PC-3 (cell line): Measurements from ENCODE around the gene DRAP1. TPM values are rescaled to one million over a fixed set of nuclear protein-coding genes. Genes with fewer than 3 reads are reported as not detected.

Experiments
- ATAC-seq: fragments of 200-7000 bp; cut with Tn5 transposase; 2 replicates; pipeline ENCODE4 v1.9.1; 2020; ENCODE audit warnings: mild to moderate bottlenecking, moderate library complexity
- BruUV-seq: library from RNA; stranded (reverse); fragments of 400-500 nt; replicated peaks from 2 replicates; lab custom pipeline; 2021; lab: Mats Ljungman, UMichigan
- CTCF ChIA-PET: fragments of 300-600 bp; sonication (Branson Sonifier 250); formaldehyde crosslinking; loops from one replicate; lab custom pipeline; 2022; ENCODE audit warnings: antibody characterized with exemption; lab: Charles Lee
- POLR2A ChIA-PET: fragments of 300-600 bp; sonication (Branson Sonifier 250); formaldehyde crosslinking; loops from one replicate; lab custom pipeline; 2022; ENCODE audit warnings: antibody characterized with exemption; ENCODE audit not compliant: unreplicated experiment; lab: Charles Lee
- DNase-seq: peaks from one replicate; pipeline ENCODE4 v3.0.0-alpha.2; 2015
- H2AFZ ChIP-seq: fragments of 300-600 bp; sonication (generic); 2 replicates; pipeline ENCODE4 v1.6.0; 2016; ENCODE audit warnings: antibody characterized with exemption, low read length
- H3F3A ChIP-seq: fragments of 300-600 bp; sonication (generic); one replicate; pipeline ENCODE4 v1.6.0; 2017; ENCODE audit warnings: antibody characterized with exemption, low read length, control low read depth, mild to moderate bottlenecking; ENCODE audit not compliant: unreplicated experiment
- H3K27ac ChIP-seq: fragments of 300-600 bp; sonication (generic); 2 replicates; pipeline ENCODE4 v1.5.1; 2016; ENCODE audit warnings: mild to moderate bottlenecking, low read length
- H3K27me3 ChIP-seq: fragments of 300-600 bp; sonication (generic); 2 replicates; pipeline ENCODE4 v1.6.1; 2016; ENCODE audit warnings: low read length, mixed read lengths
- H3K36me3 ChIP-seq: fragments of 300-600 bp; sonication (generic); 2 replicates; pipeline ENCODE4 v1.6.1; 2016; ENCODE audit warnings: low read depth, mixed run types, low read length, mixed read lengths
- H3K4me1 ChIP-seq: fragments of 300-600 bp; sonication (generic); 2 replicates; pipeline ENCODE4 v1.5.1; 2016; ENCODE audit warnings: low read length; ENCODE audit not compliant: insufficient read depth
- H3K4me2 ChIP-seq: fragments of 300-600 bp; sonication (generic); 2 replicates; pipeline ENCODE4 v1.6.0; 2016; ENCODE audit warnings: low read length
- H3K4me3 ChIP-seq: fragments of 300-600 bp; sonication (generic); 2 replicates; pipeline ENCODE4 v1.5.1; 2016; ENCODE audit warnings: mild to moderate bottlenecking, low read length, mixed read lengths
- H3K79me2 ChIP-seq: fragments of 300-600 bp; sonication (generic); 2 replicates; pipeline ENCODE4 v1.6.1; 2017; ENCODE audit warnings: low read length, mixed read lengths
- H3K9ac ChIP-seq: fragments of 300-600 bp; sonication (generic); 2 replicates; pipeline ENCODE4 v1.6.0; 2016; ENCODE audit warnings: mild to moderate bottlenecking, low read length
- H3K9me2 ChIP-seq: fragments of 300-600 bp; sonication (generic); replicated peaks from 2 replicates; pipeline ENCODE4 v1.6.1; 2016; ENCODE audit warnings: mixed run types, low read length, mixed read lengths
- H3K9me3 ChIP-seq: fragments of 300-600 bp; sonication (generic); 2 replicates; pipeline ENCODE4 v1.6.1; 2016; ENCODE audit warnings: low read length, mixed read lengths
- H4K20me1 ChIP-seq: fragments of 300-600 bp; sonication (generic); 2 replicates; pipeline ENCODE4 v1.6.1; 2016; ENCODE audit warnings: low read length, mixed read lengths
- EZH2 ChIP-seq: fragments of 300-600 bp; sonication (generic); IDR thresholded peaks from one replicate; pipeline ENCODE4 v1.6.1; 2017; ENCODE audit warnings: antibody characterized with exemption, mild to moderate bottlenecking, low read length; ENCODE audit not compliant: unreplicated experiment
- EZH2phosphoT487 ChIP-seq: fragments of 300-600 bp; sonication (generic); IDR thresholded peaks from 2 replicates; pipeline ENCODE4 v1.6.1; 2018; ENCODE audit warnings: mild to moderate bottlenecking, antibody characterized with exemption, low read length, borderline replicate concordance
- intact Hi-C: fragments of 100-400 bp; cut with micrococcal nuclease; formaldehyde crosslinking; loops from 2 replicates; pipeline ENCODE4 v1.9.0; 2023
- total RNA-seq: library from RNA; depleted of rRNA; stranded (reverse); fragments of >200 nt; gene quantifications from 2 replicates; pipeline ENCODE4 v1.2.3, GENCODE V29; 2014
- TF ChIP-seq, protein P1 (sequence below): fragments of 300-600 bp; sonication (generic); conservative IDR thresholded peaks from 2 replicates; pipeline ENCODE4 v1.5.1; 2017; ENCODE audit warnings: antibody characterized with exemption, low read depth, mild to moderate bottlenecking, low read length

The DRAP1 gene
- total RNA-seq, 1 experiment from 2014 or later: 944 TPM

DNA sequence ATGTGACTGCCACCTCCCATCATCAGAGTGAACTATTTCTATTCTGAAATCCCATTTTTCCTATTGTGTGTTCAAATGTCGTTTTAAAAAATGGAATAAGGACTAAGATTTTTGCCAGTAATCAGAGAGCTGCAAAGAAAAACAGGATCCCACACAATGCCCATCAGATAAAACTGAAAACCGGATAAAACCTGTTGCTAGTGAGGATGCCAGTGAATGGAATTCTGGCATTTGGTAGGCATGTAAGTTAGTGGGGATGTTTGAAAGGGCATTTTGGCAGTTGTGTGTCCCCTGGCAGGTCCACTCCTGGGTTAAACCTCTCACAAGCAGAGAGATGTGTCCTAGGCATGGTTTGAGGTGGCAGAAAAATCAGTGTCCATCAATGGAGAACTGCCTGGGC, 6.2 kb downstream of the DRAP1 start:
- no peaks in the 10 kb centered on the region for H3K9me3 ChIP-seq
- no peak overlapping the region for H3K27ac ChIP-seq
- H3K36me3 ChIP-seq: peaks cover 17% of the 10 kb centered on the region; the same call in 1 of the 2 replicates
- H3K79me2 ChIP-seq: peaks cover 19% of the 10 kb centered on the region
- no peak overlapping the region for H3K4me2 ChIP-seq
- no peak overlapping the region for H2AFZ ChIP-seq
- no peak for DNase-seq
- intact Hi-C loops: no loop called here
- H3K27me3 ChIP-seq: no peaks in the 10 kb centered on the region
- ChIA-PET CTCF (interaction anchor here (0.6 kb wide), 1 partner anchor 29 kb away, joined by 5 read pairs; no protein-coding TSS in a partner anchor), POLR2A (no interaction called here)
- no peak overlapping the region for H3K4me3 ChIP-seq
- H4K20me1 ChIP-seq: 0 out of 2 replicates have a peak, but pooled peaks cover 6% of the 10 kb centered on the region
- H3F3A ChIP-seq: peaks cover 3% of the 10 kb centered on the region
- H3K9me2 ChIP-seq: no peaks in the 10 kb centered on the region
- BruUV-seq: no TSS peak
- ATAC-seq: no peak
- TF ChIP-seq, protein P1, sequence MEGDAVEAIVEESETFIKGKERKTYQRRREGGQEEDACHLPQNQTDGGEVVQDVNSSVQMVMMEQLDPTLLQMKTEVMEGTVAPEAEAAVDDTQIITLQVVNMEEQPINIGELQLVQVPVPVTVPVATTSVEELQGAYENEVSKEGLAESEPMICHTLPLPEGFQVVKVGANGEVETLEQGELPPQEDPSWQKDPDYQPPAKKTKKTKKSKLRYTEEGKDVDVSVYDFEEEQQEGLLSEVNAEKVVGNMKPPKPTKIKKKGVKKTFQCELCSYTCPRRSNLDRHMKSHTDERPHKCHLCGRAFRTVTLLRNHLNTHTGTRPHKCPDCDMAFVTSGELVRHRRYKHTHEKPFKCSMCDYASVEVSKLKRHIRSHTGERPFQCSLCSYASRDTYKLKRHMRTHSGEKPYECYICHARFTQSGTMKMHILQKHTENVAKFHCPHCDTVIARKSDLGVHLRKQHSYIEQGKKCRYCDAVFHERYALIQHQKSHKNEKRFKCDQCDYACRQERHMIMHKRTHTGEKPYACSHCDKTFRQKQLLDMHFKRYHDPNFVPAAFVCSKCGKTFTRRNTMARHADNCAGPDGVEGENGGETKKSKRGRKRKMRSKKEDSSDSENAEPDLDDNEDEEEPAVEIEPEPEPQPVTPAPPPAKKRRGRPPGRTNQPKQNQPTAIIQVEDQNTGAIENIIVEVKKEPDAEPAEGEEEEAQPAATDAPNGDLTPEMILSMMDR: no peak
- TF ChIP-seq EZH2 (no peak), EZH2phosphoT487 (no peak)
- H3K9ac ChIP-seq: no peak overlapping the region
- peaks cover 7% of the 10 kb centered on the region for H3K4me1 ChIP-seq

DNA sequence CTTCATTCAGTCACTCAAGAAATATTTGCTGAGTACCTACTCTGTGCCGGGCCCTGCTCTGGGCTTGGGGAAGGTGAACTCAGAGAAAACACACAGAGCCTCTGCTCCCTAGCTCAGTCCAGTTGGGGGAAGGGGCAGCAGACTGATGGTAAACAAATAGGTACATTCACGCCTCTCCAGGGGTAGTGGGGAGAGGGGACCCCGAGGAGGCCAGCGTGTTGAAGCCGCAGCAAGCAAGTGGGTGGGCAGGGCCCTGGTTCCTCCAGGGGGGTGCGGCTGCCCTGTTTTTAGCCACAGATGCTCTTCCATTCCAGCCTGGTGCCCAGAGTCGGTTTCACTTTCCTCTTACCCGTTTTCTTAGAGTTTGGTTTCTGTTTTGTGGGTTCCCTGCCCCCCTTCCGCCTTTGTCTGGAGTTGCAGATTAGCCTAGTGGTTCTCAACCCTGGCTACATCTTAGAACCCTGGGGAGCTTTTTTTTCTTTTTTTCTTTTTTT, 8.7 kb downstream of the DRAP1 start:
- Histone ChIP-seq H4K20me1 (no peaks in the 10 kb centered on the region), H3K9ac (no peak overlapping the region), H3K4me3 (no peak overlapping the region), H3K27me3 (no peaks in the 10 kb centered on the region), H3K27ac (no peak overlapping the region), H3K79me2 (no peaks in the 10 kb centered on the region), H3K4me2 (no peak overlapping the region), H2AFZ (no peak overlapping the region), H3K4me1 (no peaks in the 10 kb centered on the region), H3K9me2 (no peaks in the 10 kb centered on the region), H3K36me3 (peaks cover 5% of the 10 kb centered on the region; the same call in 1 of the 2 replicates), H3K9me3 (no peaks in the 10 kb centered on the region), H3F3A (no peaks in the 10 kb centered on the region)
- TF ChIP-seq, protein P1: no peak
- TF ChIP-seq EZH2phosphoT487 (no peak), EZH2 (no peak)
- no peak; the same call in 1 of the 2 replicates for ATAC-seq
- no TSS peak for BruUV-seq
- intact Hi-C loops: no loop called here
- DNase-seq: no peak
- POLR2A ChIA-PET: interaction anchor here (0.6 kb wide), 1 partner anchor 78 kb away, joined by 7 read pairs; no protein-coding TSS in a partner anchor
- CTCF ChIA-PET: no interaction called here

DNA sequence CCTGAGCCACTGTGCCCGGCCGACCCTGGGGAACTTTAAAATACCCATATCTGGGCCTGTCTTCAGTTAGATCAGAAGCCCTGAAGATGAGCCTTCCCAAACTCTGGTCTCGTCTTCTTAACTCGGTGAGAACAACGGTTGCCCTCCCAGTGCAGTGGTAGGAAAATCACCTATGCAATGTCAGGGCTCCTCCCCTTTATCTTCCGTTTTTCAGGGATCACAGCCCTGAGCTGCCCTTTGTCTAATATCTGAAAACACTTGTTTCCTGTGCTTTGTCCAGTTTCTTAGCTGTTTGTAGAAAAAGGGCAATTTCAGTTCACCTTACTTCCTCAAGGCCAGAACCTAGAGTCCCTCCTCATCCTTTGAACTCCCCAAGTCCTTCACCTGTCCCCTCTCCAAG, 9.4 kb downstream of the DRAP1 start:
- TF ChIP-seq, protein P1: no peak
- TF ChIP-seq EZH2 (no peak), EZH2phosphoT487 (no peak)
- Histone ChIP-seq H3F3A (no peaks in the 10 kb centered on the region), H3K9ac (no peak overlapping the region), H3K4me3 (no peak overlapping the region), H3K79me2 (no peaks in the 10 kb centered on the region), H2AFZ (no peak overlapping the region), H4K20me1 (no peaks in the 10 kb centered on the region), H3K27me3 (no peaks in the 10 kb centered on the region), H3K9me3 (no peaks in the 10 kb centered on the region), H3K27ac (no peak overlapping the region), H3K4me2 (no peak overlapping the region), H3K36me3 (no peaks in the 10 kb centered on the region), H3K4me1 (no peaks in the 10 kb centered on the region), H3K9me2 (no peaks in the 10 kb centered on the region)
- ATAC-seq (no peak), DNase-seq (no peak)
- POLR2A ChIA-PET: no interaction called here
- CTCF ChIA-PET: no interaction called here
- no TSS peak for BruUV-seq
- intact Hi-C loops: no loop called here
